DMS 273 treated with DMSO at 0.1 percent for 48 hours (cell line): ENCODE data around the gene NME5.
"Not testable (repeated sequence)": the region's sequence is repeated elsewhere in the genome, so short reads cannot be mapped to it uniquely, and the experiment has no call there.

ENCODE experiments used
- DNase-seq: peaks from one replicate; lab custom pipeline; 2025; lab: John Stamatoyannopoulos, UW

The NME5 gene, protein sequence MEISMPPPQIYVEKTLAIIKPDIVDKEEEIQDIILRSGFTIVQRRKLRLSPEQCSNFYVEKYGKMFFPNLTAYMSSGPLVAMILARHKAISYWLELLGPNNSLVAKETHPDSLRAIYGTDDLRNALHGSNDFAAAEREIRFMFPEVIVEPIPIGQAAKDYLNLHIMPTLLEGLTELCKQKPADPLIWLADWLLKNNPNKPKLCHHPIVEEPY

DNA sequence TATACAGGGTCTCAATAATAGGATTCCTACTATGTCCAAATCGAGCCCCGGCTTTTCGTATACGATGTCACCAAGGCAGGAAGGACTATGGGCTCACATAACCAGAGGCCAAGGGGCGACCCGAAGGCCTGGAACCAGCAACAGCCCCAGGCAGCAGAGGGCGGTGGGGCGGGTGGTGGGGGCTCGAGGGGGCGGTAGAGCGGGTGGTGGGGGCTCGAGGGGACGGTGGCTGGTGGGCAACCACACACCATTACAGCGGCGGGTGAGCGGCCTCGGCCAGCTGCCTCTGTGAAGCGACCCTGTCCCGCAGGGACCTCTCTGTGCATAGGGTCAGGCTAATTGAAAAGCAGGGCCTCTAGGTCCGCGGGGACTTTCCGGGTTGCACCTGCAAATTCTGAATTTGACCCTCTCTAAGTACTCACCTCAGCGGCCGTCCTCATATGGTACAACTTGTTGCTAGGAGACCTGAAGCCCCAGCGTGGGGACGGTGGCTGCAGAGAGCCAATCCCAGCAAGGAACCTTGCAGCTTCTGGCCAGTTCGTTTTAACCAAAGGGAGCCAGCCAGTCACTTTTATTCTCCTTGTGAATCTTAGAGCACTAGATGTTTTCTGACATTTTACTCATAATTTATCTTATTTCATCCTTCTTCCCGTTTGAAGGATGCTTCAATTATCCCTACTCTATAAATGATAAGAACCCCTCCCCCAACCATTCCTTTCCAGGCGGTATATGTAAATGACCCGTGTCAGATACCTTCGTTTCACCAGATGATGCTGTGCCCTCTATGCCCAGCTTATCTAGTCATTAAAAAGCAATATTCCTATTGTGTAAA is at the start of gene NME5:
Gene NME5 (minus strand): TSS at position 480 of the 832 bp plus-strand sequence. CDS start 648 bp downstream, outside the sequence.
- DNase-seq, result peak; percentile 31

DNA sequence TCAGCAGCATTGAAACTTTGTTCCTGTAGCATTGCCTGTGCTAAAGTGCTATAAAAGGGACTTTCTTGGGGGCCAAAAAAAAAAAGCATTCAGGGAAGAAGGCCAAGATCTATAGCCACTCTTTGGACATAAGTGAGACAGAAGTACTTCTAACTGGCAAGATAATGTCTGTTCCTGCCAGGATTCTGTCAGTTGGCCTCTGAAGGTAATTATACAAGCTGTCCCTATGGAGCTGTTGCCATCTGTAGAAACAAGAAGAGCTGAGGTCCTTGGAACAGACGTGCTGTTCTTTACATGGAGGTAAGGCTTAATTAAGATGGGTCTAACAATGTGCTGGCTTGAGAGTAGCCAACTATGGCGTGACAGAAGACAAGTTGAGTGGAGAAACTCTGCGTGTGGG is 49.4 kb upstream of the NME5 start:
- peak; percentile 20 for DNase-seq

DNA sequence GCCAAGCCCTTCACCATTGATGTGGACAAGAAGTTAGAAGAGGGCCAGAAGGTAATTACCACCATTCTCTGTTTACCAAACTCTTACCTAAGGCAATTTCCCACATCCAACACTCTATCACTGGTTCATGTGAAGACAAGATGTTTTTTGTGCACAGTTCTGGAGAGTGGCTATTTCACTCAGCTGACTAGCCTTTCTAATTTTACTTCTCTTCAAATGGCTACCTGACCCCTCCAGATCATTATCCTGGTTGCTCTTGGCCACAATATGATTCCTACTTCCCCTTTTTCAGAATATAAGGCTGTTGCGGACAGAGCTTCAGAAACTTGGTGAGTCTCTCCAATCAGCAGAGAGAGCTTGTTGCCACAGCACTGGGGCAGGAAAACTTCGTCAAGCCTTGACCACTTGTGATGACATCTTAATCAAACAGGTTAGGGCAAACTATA is 46.8 kb upstream of the NME5 start:
- no peak for DNase-seq

DNA sequence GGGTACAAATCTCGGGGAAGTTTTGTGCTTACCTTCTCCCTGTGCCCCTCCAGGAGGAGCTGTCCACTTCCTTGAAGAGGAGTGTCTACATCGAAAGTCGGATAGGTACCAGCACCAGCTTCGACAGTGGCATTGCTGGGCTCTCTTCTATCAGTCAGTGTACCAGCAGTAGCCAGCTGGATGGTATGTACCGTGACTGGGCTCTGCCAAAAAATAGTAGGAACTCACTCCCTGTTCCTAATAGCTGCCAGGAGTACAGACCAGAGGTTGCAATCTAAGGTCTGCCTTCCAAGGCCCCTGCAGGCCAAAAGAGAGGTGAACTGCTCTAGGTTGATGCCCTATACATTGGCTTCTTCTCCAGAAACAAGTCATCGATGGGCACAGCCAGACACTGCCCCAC is 43.6 kb upstream of the NME5 start:
- DNase-seq, result no peak

DNA sequence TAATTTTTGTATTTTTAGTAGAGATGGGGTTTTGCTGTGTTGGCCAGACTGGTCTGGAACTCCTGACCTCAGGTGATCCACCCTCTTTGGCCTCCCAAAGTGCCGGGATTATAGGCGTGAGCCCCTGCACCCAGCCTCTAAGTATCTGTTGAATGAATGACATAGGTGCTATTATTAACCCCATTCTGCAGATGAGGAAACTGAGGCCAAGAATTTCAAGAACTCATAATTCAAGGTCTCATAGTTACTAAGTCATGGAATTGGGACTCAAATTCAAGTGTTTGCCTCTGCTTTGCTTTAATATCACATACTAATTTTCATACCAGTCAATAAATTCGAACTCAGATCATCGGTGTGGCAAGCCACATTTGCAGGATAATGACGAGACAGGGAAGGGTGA is 41.6 kb upstream of the NME5 start:
- no peak for DNase-seq

DNA sequence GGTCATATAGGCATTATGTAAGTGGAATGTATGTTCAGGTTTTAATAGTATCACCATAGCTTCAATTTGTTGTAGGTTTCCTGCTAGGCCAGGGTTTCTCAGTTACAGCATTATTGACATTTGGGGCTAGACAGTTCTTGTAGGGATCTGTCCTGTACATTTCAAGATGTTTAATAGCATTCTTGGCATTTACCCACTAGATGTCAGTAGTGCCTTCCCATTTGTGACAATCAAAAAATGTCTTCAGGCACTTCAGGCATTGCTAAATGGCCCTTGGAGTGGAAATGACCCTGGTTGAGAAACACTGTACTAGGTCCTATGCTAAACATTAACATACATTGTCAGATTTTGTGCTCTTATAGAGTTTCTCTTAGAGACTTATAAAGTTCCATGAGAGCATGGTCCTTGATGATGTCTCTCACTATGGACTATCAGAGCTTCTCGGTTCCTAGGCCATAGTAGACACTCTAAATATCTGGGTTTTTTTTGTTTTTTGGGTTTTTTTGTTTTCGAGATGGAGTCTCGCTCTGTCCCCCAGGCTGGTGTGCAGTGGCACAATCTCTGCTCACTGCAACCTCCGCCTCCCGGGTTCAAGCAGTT is 41.1 kb upstream of the NME5 start:
- peak; percentile 35 for DNase-seq

DNA sequence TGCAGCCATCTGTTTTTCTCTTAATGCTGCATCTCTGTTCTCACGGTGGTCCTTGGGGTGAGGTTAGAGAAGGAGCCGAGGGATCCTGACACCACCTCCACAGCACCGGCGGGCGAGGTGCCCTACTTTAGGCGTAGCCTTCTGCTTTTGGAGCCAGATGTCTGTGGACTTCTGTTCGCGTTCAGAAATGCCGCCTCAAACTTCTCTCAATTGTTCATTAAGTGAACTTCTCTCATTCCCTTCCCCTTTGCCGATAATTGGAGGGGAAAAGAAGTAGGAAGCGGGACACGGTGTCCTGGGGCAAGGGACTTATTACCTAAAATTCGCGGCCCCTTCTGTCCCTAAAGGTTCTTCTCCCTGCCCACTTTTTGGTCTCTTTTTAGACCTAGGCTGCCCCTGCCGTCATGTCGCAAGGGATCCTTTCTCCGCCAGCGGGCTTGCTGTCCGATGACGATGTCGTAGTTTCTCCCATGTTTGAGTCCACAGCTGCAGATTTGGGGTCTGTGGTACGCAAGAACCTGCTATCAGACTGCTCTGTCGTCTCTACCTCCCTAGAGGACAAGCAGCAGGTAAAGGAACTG is 40.1 kb upstream of the NME5 start:
- no peak for DNase-seq

DNA sequence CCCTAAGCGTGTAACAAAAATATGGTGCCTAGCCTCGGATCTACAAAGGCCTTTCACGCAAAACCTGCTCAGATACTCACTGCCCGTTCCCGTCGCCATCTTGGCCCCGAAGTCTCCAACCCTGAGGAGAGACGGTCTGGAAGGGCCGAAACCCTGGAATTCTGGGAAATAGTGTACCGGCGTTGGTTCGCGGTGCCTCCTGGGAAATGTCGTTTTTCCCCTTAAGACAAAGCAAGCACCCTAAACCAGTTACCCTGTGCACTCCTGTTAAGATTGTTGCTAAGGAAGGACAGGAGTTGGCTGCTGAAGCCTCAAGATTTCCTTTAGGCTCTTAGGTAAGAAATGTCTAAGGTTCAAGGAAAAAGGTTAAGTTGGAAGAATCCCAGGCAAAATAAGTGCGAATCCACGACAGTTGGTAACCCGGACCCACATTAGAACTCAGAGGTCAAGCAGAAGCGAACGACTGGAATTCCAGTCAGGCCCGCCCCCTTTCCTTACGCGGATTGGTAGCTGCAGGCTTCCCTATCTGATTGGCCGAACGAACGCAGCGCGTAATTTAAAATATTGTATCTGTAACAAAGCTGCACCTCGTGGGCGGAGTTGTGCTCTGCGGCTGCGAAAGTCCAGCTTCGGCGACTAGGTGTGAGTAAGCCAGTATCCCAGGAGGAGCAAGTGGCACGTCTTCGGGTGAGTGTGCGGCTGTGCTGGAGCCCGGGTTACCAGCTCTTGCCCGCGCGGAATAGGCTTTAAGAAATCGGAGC is 39.5 kb upstream of the NME5 start, which contains the start of the genes BRD8 and KIF20A:
Gene BRD8 (minus strand): TSS at position 115 of the 761 bp plus-strand sequence. CDS start 16 bp downstream, at position 99.
Gene KIF20A (plus strand): TSS at position 597 of the 761 bp plus-strand sequence. CDS start 569 bp downstream, outside the sequence.
- DNase-seq, result peak; percentile 98

DNA sequence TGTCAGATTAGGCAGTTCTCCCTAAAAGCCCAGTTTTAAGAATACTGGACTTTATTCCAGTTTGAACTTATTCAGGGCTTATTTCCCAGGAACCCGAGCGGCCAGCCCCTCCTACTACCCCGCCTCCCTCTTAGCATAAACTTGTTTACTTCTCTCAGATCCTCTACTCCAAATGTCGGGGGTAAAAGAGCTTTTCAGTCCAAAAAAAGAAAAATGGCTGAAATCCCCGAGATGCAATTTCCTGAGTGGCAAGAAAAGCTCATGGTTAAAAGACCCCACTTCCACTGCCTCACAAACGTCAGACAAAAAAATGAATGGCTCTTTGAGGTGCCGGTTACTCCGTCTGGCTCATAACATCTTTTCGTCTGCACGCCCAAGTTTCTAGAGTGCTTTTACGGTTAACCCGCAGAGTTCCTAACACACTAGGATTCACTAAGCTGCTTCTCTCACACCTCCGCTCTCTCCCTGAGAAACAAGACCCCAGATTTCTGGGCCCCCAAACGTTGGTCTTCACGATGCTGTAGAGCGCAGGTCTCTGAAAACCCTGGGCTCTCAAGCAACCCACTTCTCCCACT is 38.8 kb upstream of the NME5 start:
- no peak for DNase-seq

DNA sequence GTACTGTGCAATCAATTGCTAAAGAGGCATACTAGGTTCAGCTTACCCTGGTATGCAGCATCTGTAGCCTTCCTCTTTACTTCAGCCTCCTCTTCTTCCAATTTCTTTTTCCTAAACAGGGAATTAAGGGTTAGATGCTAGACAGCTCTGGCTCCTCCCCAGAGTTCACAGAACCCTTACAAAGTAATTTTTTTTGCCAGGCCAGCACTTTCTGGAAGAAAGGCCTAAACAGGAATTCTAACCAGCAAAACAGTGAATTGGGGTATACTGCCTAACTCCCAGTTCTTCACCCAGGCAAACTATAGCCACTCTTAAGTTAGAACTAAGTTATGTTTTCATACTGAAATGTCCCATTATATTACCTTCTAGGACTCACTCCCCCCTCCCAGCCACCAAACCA is 31.1 kb upstream of the NME5 start:
- DNase-seq, result no peak

DNA sequence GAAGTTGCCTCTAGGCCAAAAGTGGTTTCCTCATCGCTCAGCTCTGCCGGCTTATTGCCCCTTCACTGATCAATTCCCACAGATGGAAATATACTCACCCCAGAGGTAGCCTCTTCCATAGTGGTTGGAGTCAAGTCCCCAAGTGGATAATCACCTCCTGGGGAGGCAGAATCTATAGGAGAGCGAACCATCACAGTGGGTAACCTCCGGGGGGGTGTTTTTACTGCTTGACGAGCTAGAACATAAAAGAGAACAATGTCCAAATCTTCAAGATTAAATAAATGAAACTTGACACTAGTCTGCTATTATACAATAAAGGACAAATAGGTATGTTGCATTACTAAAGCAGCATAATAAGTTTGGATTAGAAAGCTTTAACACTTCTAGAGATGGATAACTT is 29.9 kb upstream of the NME5 start:
- no peak for DNase-seq

DNA sequence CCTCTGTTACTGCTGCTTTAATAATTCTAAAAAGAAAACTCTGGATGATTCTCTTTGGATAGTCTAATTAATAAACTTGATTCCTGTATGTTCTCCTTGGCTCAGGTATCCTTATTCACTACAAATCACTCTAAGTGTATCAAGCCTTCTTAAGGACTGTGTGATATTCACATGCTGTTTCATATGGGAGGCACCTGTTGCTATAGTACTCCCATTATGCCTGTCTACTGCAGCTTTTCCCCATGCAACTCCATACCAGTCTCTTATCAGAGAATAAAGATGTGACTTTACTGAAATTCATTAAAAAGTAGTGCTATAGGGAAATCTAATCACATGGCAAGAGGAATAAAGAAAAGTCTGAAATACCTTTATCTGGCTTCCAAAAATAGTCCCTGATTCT is 24.5 kb upstream of the NME5 start:
- no peak for DNase-seq

DNA sequence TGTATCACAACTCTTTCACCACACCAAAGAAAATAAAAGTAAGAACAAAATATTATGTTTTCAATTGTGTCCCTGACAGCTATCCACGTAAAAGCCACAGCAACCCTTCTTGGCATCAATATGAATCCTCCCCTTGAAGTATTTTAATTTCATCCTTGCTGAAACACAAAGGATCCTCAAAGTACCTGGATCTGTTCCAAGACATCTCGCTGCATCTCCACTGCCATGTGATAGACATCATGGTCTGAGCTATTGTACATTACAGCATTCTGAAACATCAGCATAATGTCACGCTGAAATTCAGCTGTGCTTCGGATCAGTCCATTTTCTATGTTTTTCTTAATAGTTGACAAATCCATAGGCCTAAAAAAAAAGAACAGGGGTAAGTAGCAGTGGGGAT is 21.5 kb upstream of the NME5 start:
- no peak for DNase-seq

DNA sequence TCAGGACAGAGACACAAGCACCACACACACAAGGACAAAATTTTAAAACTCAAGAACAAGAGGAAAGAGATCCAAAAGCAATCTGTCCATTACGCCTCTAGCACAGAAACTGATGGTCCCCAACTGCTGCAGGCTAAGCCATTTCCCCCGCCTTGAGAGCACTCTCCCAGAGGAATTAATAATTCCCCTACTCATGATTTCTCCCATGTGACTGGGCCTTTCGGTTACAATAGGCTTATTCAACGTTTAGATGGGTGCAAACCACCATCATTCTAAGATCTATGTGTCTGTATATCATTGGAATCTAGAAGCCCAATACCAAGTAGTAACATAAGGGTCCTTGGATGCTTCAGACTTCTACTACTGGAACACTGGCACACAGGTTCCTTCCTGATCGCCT is 20.4 kb upstream of the NME5 start:
- no peak for DNase-seq

DNA sequence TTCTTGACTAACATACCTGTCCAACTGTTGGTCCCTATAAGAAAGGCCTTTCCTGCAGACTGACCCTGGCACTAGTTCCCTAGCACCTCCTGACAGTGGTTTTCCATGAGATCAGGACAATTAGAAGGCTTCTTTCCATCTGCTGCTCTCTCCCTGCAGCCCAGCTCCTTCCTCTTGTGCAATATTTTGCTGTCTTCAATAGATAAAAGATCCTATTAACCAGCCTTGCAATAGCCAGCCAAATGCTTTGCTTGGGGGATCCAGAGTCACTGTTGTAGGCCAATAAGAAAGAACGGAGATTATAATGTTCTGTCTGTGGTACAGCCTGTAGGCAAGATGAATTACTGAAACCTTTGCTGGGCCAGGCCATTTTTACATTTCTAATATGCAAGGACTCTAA is 18.4 kb upstream of the NME5 start:
- DNase-seq, result no peak

DNA sequence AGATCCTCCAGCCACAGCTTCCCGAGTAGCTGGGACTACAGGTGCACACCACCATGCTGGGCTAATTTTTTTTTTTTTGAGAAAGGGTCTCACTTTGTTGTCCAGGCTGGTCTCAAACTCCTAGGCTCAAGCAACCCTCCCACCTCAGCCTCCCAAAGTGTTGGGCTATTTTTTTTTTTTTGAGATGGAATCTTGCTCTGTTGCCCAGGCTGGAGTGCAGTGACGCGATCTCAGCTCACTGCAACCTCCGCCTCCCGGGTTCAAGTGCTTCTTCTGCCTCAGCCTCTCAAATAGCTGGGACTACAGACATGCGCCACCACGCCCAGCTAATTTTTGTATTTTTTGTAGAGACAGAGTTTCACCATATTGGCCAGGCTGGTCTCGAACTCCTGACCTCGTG is 16.7 kb upstream of the NME5 start:
- DNase-seq, result not testable (repeated sequence)

DNA sequence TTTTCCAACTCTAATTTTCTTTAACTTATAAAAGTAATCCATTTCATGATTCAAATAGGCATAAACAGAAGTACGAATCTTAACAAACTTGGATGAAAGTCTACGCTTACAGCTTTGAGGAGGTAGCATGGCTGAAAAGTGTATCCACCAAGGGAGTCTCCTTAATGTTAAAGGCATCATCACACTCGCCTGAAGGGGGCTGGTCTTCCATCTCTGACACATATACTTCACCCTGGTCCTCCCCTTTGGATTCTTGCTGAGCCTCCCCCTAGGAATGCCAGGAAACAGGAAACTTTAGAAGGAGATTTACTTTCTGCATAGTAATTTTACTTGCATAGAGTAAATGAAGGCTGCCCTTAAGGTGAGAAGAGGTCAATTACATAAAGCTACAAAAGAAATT is 10.3 kb upstream of the NME5 start:
- no peak for DNase-seq

DNA sequence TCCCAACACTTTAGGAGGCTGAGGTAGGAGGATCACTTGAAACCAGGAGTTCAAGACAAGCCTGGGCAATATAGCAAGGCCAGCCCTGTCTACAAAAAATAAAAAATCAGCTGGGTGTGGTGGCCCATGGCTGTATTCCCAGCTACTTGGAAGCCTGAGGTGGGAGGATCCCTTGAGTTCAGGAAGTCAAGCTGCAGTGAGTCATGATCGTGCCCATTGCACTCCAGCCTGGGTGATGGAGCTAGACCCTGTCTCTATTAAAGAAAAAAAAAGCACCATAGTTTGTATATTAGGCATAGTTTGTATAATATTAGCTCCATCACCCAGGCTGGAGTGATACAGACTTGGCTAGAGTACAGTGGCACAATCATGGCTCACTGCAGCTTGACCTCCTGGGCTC is 9.6 kb upstream of the NME5 start:
- DNase-seq, result no peak

DNA sequence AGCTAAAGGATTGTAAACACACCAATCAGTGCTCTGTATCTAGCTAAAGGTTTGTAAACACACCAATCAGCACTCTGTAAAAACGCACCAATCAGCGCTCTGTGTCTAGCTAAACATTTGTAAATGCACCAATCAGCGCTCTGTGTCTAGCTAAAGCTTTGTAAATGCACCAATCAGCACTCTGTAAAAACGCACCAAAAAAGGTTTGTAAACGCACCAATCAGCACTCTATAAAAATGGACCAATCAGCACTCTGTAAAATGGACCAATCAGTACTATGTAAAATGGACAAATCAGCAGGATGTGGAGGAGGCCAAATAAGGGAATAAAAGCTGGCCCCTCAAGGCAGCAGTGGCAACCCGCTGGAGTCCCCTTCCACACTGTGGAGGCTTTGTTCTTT is 4.3 kb upstream of the NME5 start:
- not testable (repeated sequence) for DNase-seq

DNA sequence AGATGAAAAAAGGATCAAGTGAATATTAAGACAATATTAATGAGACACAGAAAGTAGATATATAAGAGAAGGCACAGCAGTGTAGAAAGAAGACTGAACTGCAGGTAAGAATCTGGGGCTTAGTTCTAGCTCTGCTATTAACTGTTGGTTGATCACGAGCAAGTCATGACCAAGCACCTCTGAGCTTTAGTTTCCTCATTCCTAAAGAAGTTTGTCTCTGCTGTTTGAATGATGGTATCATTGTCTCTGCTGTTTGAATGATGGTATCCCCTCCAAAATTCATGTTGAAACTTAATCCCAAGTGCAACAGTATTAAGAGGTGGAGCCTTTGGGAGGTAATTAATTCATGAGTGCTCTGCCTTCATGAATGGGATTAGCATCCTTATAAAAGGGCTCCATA is 2.5 kb upstream of the NME5 start:
- no peak for DNase-seq

DNA sequence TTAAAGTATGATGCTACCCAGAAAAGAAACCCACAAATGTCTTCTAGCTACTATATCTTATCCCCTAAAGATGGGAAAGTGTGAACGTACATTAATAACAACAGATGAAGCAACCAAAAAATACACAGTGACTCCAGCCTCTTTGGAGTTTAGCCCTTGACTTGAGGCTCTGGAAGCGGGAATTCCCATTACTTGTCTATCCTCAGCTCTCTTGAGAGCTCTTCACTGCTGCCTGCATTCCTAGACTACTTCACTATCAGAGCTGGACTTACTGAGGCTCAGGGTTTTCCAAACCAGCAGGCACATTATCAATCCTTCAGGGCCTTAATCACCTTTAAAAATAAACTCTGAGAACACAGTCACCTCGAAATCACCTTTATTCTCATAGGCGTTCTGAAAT is 1.0 kb upstream of the NME5 start:
- DNase-seq, result no peak

DNA sequence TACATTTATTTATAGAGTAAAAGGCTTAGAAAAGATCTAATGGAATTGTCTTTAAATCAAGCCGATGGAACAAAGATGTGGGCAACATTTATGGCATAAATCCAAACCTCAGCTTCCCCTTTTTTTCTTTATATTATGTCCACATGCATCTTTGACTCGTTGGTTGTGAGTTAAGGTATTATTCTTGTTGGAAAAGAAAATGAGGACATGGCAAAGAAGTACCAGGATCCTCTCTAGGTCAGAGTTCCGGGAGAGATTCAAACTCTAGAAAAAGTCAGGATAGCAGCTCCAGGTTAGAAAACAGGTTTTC is 508 bp upstream of the NME5 start:
- DNase-seq, result no peak
